BE2C (cell line): ENCODE data around the gene ULBP1.
"Not testable (repeated sequence)": the region's sequence is repeated elsewhere in the genome, so short reads cannot be mapped to it uniquely, and the experiment has no call there.

Experiments used
- DNase-seq: peaks from one replicate; pipeline ENCODE4 v3.0.0-alpha.2; 2020
- H3K27me3 ChIP-seq: fragments of 250-450 bp; sonication (Bioruptor Pico); 2 replicates; pipeline ENCODE4 v1.5.1; 2020; ENCODE audit warnings: mild to moderate bottlenecking
- H3K36me3 ChIP-seq: fragments of 250-450 bp; sonication (Bioruptor Pico); 2 replicates; pipeline ENCODE4 v1.5.1; 2020; ENCODE audit warnings: mild to moderate bottlenecking
- H3K4me1 ChIP-seq: fragments of 250-450 bp; sonication (Bioruptor Pico); 2 replicates; pipeline ENCODE4 v1.5.1; 2020
- H3K4me3 ChIP-seq: 2 replicates; pipeline ENCODE4 v1.5.1; 2011; ENCODE audit warnings: low read depth, low read length
- H3K9me3 ChIP-seq: fragments of 250-450 bp; sonication (Bioruptor Pico); 2 replicates; pipeline ENCODE4 v1.5.1; 2020
- CTCF ChIP-seq: IDR thresholded peaks from 2 replicates; pipeline ENCODE4 v1.5.1; 2012; ENCODE audit warnings: mild to moderate bottlenecking, low read depth, low read length

ULBP1 gene

GRCh38 chr6:149951096-149951495 is 12.6 kb upstream of the ULBP1 start:
- TF ChIP-seq CTCF = no peak
- Histone ChIP-seq H3K4me1 (no peaks in the 10 kb centered on the region), H3K9me3 (no peaks in the 10 kb centered on the region), H3K36me3 (no peaks in the 10 kb centered on the region), H3K4me3 (no peak overlapping the region), H3K27me3 (peaks cover 62% of the 10 kb centered on the region)
- DNase-seq = no peak

- H3K4me3 ChIP-seq = no peak overlapping the region
- no peaks in the 10 kb centered on the region for H3K9me3 ChIP-seq
- H3K36me3 ChIP-seq = no peaks in the 10 kb centered on the region
- peaks cover 66% of the 10 kb centered on the region for H3K27me3 ChIP-seq
- no peaks in the 10 kb centered on the region for H3K4me1 ChIP-seq
- no peak for TF ChIP-seq CTCF
- DNase-seq = no peak
Observed at GRCh38 chr6:149951626-149952025, 12.1 kb upstream of the ULBP1 start.

- peaks cover 81% of the 10 kb centered on the region for H3K27me3 ChIP-seq
- H3K9me3 ChIP-seq, DNase-seq, H3K4me3 ChIP-seq, H3K4me1 ChIP-seq, H3K36me3 ChIP-seq: not testable (repeated sequence)
Observed at GRCh38 chr6:149953390-149953789, 10.4 kb upstream of the ULBP1 start.

GRCh38 chr6:149953934-149954327 is 9.8 kb upstream of the ULBP1 start:
- peaks cover 77% of the 10 kb centered on the region for H3K27me3 ChIP-seq
- DNase-seq, H3K36me3 ChIP-seq, H3K4me3 ChIP-seq, H3K9me3 ChIP-seq, H3K4me1 ChIP-seq: not testable (repeated sequence)

- not testable (repeated sequence) for H3K4me1 ChIP-seq, DNase-seq, H3K9me3 ChIP-seq, H3K4me3 ChIP-seq, H3K36me3 ChIP-seq
- H3K27me3 ChIP-seq = peaks cover 77% of the 10 kb centered on the region
Observed at GRCh38 chr6:149954328-149954983, 9.3 kb upstream of the ULBP1 start.

GRCh38 chr6:149954984-149955653 is 8.6 kb upstream of the ULBP1 start:
- H3K36me3 ChIP-seq, DNase-seq, H3K9me3 ChIP-seq, H3K4me3 ChIP-seq, H3K4me1 ChIP-seq: not testable (repeated sequence)
- peaks cover 71% of the 10 kb centered on the region for H3K27me3 ChIP-seq

- H3K9me3 ChIP-seq, H3K4me1 ChIP-seq, DNase-seq, H3K4me3 ChIP-seq, H3K36me3 ChIP-seq: not testable (repeated sequence)
- peaks cover 71% of the 10 kb centered on the region for H3K27me3 ChIP-seq
Observed at GRCh38 chr6:149955654-149956317, 8.0 kb upstream of the ULBP1 start.

- not testable (repeated sequence) for DNase-seq, H3K9me3 ChIP-seq, H3K4me1 ChIP-seq, H3K4me3 ChIP-seq, H3K36me3 ChIP-seq
- H3K27me3 ChIP-seq = peaks cover 54% of the 10 kb centered on the region
Observed at GRCh38 chr6:149958124-149958523, 5.6 kb upstream of the ULBP1 start.

- not testable (repeated sequence) for H3K9me3 ChIP-seq, DNase-seq, H3K4me3 ChIP-seq, H3K36me3 ChIP-seq, H3K4me1 ChIP-seq
- peaks cover 58% of the 10 kb centered on the region for H3K27me3 ChIP-seq
Observed at GRCh38 chr6:149959806-149960205, 3.9 kb upstream of the ULBP1 start.

GRCh38 chr6:149960488-149960887 is 3.3 kb upstream of the ULBP1 start:
- DNase-seq = no peak
- no peak for TF ChIP-seq CTCF
- Histone ChIP-seq H3K4me1 (no peaks in the 10 kb centered on the region), H3K36me3 (no peaks in the 10 kb centered on the region), H3K9me3 (no peaks in the 10 kb centered on the region), H3K4me3 (no peak overlapping the region), H3K27me3 (peaks cover 59% of the 10 kb centered on the region)
